Measurements from ENCODE around the gene SEMA4B. TPM values are rescaled to one million over a fixed set of nuclear protein-coding genes. Genes with fewer than 3 reads are reported as not detected.
"Not testable (repeated sequence)": the region's sequence is repeated elsewhere in the genome, so short reads cannot be mapped to it uniquely, and the experiment has no call there.

The SEMA4B gene
- total RNA-seq, 1 donor from 2014 or later: 48.7 TPM

GRCh38 chr15:90159213-90159612, 41.9 kb upstream of the SEMA4B start:
- ATAC-seq (peak; percentile 8), DNase-seq (no peak)
- H3K36me3 ChIP-seq: no peaks in the 10 kb centered on the region
- no peaks in the 10 kb centered on the region for H3K27me3 ChIP-seq
- no peak overlapping the region for H3K4me3 ChIP-seq
- no peak for TF ChIP-seq CTCF (IDR thresholded peaks at IDR 0.05)
- peaks cover 43% of the 10 kb centered on the region for H3K4me1 ChIP-seq
- H3K9me3 ChIP-seq: no peaks in the 10 kb centered on the region
- H3K27ac ChIP-seq: peak overlapping the region; percentile 34
- intact Hi-C loops (cut with DNase I): no loop called here

GRCh38 chr15:90160781-90161727, 40.1 kb upstream of the SEMA4B start:
- intact Hi-C loops (cut with DNase I): no loop called here
- peak overlapping the region; percentile 20 for H3K27ac ChIP-seq
- peaks cover 38% of the 10 kb centered on the region for H3K4me1 ChIP-seq
- H3K4me3 ChIP-seq: no peak overlapping the region
- no peak for TF ChIP-seq CTCF (IDR thresholded peaks at IDR 0.05)
- ATAC-seq (no peak), DNase-seq (peak; percentile 75)
- H3K27me3 ChIP-seq: no peaks in the 10 kb centered on the region
- H3K9me3 ChIP-seq: no peaks in the 10 kb centered on the region
- no peaks in the 10 kb centered on the region for H3K36me3 ChIP-seq

GRCh38 chr15:90161950-90162361, 39.2 kb upstream of the SEMA4B start:
- Histone ChIP-seq H3K27ac (no peak overlapping the region), H3K4me1 (peaks cover 43% of the 10 kb centered on the region), H3K27me3 (no peaks in the 10 kb centered on the region), H3K36me3 (no peaks in the 10 kb centered on the region), H3K9me3 (no peaks in the 10 kb centered on the region), H3K4me3 (no peak overlapping the region)
- ATAC-seq (no peak), DNase-seq (no peak)
- intact Hi-C loops (cut with DNase I): no loop called here
- TF ChIP-seq CTCF (IDR thresholded peaks at IDR 0.05): no peak

GRCh38 chr15:90162956-90163355, 38.2 kb upstream of the SEMA4B start:
- DNase-seq (no peak), ATAC-seq (no peak)
- intact Hi-C loops (cut with DNase I): no loop called here
- Histone ChIP-seq H3K27ac (no peak overlapping the region), H3K4me1 (peaks cover 42% of the 10 kb centered on the region), H3K27me3 (no peaks in the 10 kb centered on the region), H3K9me3 (no peaks in the 10 kb centered on the region), H3K36me3 (no peaks in the 10 kb centered on the region), H3K4me3 (no peak overlapping the region)
- TF ChIP-seq CTCF (IDR thresholded peaks at IDR 0.05): no peak

GRCh38 chr15:90164239-90164638, 36.9 kb upstream of the SEMA4B start:
- ATAC-seq; H3K9me3 ChIP-seq; H3K4me3 ChIP-seq; H3K27me3 ChIP-seq; H3K27ac ChIP-seq; H3K36me3 ChIP-seq; intact Hi-C loops (cut with DNase I); DNase-seq: not testable (repeated sequence)
- H3K4me1 ChIP-seq: peaks cover 29% of the 10 kb centered on the region

- peaks cover 27% of the 10 kb centered on the region for H3K4me1 ChIP-seq
- H3K27ac ChIP-seq: peak overlapping the region; percentile 58
- H3K27me3 ChIP-seq: no peaks in the 10 kb centered on the region
- no peak for ATAC-seq
- intact Hi-C loops (cut with DNase I): no loop called here
- no peaks in the 10 kb centered on the region for H3K36me3 ChIP-seq
- DNase-seq: no peak
- H3K4me3 ChIP-seq: no peak overlapping the region
- no peaks in the 10 kb centered on the region for H3K9me3 ChIP-seq
- TF ChIP-seq CTCF (IDR thresholded peaks at IDR 0.05): no peak
These were observed 36.0 kb upstream of the SEMA4B start for GRCh38 chr15:90165157-90165556.
